OCI-LY1 (cell line): Measurements from ENCODE around the gene SGMS2.
"Not testable (repeated sequence)": the region's sequence is repeated elsewhere in the genome, so short reads cannot be mapped to it uniquely, and the experiment has no call there.

Experiments
- EZH2 ChIP-seq: fragments of 200-600 bp; sonication (generic), shearing (Covaris generic); IDR thresholded peaks from 2 replicates; pipeline ENCODE4 v1.8.0; 2017; ENCODE audit warnings: borderline replicate concordance, mixed run types, mild to moderate bottlenecking, antibody characterized with exemption, low read length, moderate library complexity, mixed read lengths
- TF ChIP-seq, protein P1 (sequence below): fragments of 200-600 bp; sonication (generic), shearing (Covaris generic); IDR thresholded peaks from 2 replicates; pipeline ENCODE4 v1.5.1; 2017; ENCODE audit warnings: mild to moderate bottlenecking, antibody characterized with exemption, low read length, moderate library complexity, mixed read lengths

DNA sequence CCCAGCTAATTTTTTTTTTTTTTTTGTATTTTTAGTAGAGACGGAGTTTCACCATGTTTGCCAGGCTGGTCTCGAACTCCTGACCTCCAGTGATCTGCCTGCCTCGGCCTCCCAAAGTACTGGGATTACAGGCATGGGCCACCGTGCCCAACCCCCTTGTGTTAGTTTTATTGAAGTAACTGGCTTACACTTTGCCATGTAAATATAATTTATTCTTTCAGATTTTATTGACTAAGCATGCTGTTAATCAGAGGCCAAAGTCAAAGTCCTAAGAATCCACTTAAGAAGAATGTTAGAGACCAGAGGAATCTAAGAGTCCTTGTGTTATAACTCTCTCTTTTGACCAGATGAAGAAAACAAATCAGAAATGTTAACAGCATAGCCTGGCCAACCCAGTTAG lies 102.1 kb downstream of the SGMS2 start:
- TF ChIP-seq, protein P1, sequence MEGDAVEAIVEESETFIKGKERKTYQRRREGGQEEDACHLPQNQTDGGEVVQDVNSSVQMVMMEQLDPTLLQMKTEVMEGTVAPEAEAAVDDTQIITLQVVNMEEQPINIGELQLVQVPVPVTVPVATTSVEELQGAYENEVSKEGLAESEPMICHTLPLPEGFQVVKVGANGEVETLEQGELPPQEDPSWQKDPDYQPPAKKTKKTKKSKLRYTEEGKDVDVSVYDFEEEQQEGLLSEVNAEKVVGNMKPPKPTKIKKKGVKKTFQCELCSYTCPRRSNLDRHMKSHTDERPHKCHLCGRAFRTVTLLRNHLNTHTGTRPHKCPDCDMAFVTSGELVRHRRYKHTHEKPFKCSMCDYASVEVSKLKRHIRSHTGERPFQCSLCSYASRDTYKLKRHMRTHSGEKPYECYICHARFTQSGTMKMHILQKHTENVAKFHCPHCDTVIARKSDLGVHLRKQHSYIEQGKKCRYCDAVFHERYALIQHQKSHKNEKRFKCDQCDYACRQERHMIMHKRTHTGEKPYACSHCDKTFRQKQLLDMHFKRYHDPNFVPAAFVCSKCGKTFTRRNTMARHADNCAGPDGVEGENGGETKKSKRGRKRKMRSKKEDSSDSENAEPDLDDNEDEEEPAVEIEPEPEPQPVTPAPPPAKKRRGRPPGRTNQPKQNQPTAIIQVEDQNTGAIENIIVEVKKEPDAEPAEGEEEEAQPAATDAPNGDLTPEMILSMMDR: not testable (repeated sequence)
- TF ChIP-seq EZH2: not testable (repeated sequence)
